GM21576 (cell line): ENCODE measurements around the gene ALLC.
"Not testable (repeated sequence)": the region's sequence is repeated elsewhere in the genome, so short reads cannot be mapped to it uniquely, and the experiment has no call there.

Experiments used
- ATAC-seq: cut with Tn5 transposase; IDR thresholded peaks from one replicate; pipeline ENCODE4 v1.9.1; 2021; ENCODE audit warnings: mild to moderate bottlenecking, moderate library complexity; ENCODE audit not compliant: unreplicated experiment

The ALLC gene

DNA sequence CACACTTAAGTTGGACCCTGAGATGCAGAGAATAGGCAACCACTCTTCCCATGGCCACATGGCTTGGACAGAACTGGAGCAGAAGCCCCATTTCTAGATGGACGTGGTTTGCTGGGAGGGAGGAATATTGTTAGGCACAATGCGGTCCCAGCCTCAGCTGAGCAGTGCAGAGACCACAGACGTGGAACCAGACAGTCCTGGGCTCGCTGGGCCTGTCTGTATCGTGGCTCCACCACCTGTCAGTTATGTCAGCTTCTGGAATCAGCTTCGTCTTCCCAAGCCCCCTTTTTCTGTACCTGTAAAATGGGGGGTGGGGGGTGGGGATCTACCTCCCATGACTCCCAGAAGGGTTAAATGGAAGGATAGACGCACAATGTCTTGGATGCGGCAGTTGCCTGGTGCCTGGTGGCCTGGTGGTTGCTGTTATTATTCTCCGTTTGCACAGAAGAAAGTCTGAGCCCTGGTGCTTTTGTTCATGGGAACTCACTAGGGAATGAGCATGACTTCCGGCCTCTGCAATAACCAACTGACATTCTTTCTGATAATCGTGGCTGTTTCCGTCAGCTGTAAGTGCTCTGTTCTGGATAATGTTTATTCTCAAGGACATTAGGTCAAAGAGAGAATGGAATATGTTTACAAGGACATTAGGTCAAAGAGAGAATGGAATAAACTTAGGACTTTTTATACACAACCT lies 31.7 kb upstream of the ALLC start:
- ATAC-seq: no peak

DNA sequence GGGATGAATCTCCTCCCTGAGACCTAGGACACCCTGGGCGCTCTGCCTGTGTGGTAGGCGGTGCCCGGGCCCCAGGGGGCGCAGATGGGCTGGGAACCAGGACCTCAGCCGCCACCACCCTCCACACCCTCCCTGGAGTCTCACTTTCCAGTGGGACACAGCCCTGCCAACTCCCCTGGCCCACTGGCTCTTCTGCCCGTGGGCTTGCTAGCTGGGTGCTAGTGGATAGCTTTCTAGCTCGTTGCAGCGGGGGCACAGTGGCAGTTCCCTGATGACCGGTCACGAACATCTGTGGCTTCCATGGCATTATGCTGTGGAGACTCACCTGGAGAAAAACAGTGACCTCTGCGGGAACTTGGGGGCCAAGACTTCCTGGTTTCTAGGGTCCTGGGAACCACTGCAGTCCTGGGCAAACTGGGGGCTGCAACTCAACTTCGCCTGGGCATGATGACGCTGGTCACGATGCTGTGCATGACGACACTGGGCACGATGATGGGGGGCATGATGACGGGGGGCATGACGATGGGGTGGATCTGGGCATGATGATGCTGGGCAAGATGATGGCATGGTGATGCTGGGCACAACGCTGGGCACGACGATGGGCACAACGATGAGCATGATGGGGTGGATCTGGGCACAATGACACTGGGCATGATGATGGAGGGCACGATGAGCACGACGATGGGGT lies 31.0 kb upstream of the ALLC start:
- no peak for ATAC-seq

DNA sequence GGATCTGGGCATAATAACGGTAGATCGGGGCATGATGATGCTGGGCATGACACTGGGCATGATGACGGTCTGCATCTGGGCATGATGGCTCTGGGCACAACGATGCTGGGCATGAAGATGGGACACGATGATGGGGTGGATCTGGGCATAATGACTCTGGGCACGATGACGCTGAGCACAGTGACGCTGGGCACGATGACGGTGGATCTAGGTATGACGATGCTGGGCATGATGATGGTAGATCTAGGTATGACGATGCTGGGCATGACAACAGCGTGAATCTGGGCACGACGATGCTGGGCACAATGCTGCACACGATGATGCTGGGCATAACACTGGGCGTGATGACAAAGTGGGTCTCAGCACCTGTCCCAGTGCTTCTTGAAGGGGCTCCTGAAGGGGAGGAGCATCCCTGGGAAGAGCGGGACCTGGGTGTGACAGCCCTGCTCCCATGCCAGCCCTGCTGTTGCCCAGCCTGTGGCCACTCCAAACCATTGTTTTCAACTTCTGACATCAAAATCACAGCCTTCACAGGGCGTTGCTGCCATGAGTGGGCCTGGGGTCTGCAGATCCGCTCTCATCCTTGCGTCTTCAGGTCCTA lies 30.4 kb upstream of the ALLC start:
- no peak for ATAC-seq

DNA sequence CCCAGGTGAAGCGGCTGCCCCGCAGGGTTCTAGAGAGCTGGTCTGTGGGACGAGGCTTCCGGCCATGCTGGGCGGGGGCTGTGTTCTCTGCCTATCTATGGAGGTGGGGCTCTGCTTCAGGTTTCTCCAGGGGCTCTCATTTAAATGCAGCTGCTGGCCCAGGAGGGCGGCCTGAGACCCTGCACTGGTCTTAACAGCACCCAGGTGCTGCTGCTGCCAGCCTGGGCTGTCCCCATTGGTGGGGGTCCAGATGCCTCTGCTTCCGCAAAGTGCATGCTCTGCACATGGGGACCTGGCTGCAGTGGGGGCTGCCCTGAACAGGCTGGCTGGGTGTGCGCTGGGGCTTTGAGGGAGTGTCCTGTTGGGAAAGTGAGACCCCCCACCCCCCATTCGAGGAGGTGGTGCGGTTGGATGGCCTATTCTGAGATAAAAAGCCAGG lies 29.7 kb upstream of the ALLC start:
- ATAC-seq: no peak

DNA sequence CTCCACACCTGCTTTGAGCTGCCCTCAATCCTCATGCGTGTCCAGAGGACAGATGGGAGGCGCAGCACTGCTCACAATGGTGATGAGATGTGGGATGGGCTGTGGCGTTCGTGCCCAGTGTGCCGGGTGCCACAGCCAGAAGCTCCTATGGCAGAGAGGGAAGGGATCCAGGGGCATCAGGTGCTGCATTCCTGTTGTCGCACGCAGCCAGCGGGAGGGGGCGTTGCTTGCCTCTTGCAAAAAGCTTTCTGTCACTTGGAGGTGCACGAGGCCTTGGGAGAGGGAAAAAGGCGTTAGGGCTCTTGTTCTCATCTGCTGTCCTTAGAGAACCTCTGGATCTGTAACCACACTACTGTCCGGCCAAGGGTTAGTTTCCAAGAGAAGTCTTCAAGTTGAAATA lies 29.2 kb upstream of the ALLC start:
- no peak for ATAC-seq

DNA sequence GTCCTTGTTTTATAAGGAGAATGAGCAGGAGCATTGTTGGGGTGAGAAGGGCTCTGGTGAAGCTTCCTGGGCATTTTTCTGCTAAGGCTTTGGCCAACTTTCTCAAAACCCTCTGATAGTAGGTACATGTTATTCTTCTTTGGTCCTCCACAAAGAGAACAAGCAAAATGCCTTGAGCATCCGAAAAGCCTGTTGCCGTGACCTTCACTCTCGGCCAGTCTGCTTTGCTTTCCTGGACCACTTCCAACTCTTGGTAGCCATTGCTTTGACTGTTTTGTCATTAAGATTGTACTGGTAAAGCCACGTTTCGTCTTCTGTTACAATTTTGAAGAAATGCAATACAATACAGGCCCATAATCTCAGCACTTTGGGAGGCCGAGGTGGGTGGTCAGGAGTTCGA lies 27.4 kb upstream of the ALLC start:
- no peak for ATAC-seq

DNA sequence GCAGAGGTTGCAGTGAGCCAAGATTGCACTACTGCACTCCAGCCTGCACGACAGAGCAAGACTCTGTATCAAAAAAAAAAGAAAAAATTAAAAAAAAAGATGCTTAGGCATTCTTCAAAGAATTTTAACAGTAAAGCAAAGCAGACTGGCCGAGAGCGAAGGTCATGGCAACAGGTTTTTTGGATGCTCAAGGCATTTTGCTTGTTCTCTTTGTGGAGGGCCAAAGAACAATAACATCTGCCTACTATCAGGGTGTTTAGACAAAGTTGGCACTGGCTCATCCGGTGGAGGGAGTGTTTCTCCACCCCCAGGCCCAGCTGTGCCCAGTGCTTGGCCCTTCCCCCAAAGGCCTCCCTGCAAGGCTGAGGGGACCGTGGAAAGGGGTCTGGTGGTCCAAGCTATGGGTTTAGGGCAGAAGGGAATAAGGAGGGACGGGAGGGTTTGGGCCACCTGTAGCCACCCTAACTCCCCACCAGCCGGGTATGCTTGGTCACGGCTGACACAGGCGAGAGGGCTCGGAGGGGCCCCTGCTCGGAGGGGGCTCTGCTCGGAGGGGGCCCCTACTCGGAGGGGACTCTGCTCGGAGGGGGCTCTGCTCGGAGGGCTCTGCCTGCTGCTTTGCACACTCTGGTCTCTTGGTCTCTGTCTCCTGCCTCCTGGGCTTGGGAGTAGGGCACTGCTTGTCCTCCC lies 26.7 kb upstream of the ALLC start:
- ATAC-seq: no peak

DNA sequence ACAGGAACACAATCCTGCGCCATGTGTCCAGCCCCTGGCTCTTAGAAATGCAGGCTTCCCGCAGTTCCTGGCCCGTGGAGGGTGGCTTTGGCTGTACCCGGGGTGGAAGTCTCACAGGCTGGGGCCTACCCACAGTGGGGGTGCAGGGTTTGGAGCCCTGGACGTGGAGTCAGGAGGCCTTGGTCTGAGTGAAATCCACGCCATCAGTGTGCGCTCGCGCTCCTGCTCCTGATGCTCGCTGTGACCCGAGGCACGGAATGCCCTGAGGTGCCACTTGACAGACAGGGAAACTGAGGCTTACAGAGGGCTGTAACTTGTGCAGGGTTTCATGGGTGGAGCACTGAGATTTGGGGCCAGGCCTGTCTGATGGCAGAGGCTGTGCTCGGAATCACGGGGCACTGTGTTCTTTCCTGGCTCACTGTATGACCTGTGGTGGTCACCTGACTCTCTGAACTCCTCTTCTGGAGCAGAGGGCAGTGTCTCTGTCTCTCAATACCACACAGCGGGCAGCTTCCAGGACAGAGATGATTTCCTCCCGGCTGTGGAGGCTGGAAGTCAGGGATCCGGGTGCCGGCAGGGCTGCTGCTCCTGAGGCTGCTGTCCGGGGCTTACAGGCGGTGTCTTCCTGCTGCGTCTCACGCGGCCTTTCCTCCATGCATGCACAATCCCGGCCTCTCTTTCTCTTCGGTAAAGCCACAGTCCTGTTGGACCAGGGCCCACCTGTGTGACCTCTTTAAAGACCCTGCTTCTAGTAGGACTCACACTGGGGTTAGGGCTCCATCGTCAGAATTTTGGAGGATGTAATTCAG lies 25.9 kb upstream of the ALLC start:
- ATAC-seq: no peak

DNA sequence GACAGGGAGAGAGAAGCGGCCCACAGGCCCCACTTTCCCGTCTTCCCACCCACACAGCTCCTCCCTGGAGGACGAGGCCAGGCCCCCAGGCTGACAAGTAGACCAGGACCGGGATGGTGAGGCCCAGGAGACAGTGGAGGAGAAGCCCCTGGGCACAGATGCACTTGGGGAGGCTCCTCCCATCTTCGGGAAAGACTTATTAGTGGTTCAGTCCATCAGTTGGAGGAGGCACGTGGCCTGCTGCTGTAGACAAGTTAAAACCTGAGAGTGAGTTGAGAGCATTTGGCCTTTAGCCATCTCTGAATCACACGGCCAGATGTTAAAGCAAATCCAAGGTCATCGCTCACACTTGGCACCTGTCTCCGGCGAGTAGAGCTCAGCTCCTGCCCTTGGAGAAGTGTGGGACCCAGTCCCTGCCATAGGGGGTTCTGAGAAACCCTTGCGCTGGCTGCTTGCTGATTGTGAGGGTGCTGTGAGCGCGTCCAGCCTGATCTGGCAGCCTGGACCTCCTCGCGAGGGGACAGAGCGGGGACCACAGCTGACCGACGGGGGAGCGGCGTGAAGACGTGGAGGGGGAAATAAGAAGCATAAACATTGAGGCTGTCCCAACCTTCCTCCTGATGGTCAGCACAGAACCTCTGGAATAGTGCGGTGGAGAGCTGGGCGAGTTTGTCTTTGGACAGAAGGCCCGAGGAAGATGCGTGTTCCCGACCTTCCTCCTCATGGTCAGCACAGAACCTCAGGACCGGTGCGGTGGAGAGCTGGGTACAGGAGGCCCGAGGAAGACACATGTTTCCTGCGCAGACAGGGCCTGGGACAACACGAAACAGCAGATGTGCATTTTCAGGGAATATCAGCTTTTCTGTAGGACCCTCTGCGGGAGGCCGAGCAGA lies 24.7 kb upstream of the ALLC start:
- no peak for ATAC-seq

DNA sequence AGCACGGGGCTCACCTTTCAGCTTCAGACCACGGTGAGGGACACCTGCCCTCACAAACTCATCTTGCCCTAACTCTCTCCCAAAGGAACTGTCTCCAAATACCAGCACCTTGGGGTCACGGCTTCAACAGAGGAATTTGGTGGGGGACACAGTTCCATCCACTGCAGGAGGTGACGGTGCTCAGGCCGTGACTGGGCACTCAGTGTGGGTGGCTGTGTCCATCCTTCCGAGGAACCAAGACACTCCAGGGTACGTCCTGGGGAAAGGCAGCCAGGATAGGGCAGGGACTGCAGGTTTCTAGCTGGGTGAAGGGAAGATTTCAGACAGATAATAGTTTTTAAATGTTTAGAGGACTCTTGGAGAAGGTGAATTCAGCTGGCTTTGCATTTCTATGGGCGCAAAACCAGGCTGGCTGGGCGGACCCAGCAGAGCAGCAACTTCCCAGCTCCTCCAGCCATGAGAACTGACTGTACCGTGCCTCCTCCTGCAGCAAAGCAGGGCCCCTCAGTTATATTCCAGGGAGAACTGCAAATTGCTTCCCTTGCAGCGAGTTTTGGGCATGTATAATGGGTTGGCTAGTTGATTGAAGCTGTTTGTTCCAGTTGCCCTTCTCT lies 23.9 kb upstream of the ALLC start:
- no peak for ATAC-seq

DNA sequence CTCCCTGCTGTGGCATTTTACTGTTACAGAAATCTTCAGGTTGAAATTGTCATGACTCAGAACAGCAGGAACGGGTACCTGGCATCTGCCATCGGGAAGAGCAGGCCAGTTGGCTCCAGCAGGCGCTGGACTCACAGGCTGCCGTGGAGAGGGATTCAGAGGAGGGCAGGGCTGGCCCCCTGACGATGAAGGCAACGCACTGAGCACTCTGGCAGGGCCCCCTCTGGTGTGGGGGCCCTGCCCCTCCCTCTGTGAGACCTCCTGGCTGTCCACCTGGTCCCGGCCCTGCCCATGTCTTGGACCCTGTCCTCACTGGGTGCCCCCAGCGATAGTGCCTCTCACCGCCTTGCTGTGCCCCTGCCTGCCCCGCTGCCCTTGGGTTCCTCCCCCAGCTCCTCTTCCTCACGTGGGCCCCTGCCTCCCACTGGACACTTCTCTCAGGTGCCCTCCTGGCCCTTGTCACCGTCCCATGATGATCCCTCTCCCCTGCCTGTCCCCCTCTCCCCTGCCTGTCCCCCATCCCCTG lies 23.3 kb upstream of the ALLC start:
- no peak for ATAC-seq

DNA sequence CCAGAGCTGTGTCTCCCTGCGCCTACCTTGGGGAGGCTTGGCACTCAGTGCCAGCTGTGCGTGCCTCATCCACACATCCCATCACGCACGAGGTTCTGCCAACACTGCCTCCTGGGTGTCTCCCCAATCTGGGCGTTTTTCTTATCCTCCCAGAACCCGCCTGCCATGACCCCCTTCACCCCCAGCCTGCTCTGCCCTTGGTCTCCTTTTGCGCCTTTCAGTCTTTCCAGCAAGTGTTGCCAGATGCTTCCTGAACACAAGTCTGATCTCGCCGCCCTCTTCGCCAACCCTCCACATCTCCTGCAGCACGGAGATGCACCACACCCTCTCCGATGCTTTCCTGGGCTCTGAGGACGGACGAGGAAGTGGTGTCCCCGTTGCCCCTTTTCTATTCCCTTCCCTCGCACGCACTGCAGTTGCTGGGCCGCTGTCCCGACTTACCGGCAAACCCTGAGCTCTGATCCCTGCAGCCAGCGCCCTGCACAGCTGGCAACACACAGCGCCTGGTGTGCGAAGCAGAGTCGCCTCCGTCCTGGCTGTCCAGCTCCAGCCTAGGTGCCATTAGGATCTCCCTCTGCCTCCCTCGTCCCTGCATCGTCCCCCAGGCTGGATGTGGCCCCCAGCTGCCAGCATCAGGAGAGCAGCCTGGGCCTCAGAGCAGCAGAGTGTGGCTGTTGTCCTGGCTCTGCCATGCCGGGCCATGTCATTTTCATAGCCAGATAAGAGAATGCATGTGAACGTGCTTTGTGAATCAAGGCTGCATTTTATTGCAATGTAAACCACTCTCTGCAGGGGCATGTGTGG lies 22.6 kb upstream of the ALLC start:
- no peak for ATAC-seq

DNA sequence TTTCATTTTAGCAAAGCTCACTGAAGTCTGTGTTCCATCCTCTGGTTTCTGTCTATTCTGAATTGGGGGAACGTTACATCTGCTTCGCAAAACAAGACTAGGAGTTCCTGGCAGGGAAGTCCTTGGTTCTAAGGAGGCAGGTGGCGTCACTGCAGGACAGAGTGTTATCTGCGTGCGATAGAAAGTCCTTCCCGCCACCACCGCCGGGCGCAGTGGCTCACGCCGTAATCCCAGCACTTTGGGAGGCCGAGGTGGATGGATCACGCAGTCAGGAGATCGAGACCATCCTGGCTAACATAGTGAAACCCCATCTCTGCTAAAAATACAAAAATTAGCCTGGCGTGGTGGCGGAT lies 22.0 kb upstream of the ALLC start:
- not testable (repeated sequence) for ATAC-seq

DNA sequence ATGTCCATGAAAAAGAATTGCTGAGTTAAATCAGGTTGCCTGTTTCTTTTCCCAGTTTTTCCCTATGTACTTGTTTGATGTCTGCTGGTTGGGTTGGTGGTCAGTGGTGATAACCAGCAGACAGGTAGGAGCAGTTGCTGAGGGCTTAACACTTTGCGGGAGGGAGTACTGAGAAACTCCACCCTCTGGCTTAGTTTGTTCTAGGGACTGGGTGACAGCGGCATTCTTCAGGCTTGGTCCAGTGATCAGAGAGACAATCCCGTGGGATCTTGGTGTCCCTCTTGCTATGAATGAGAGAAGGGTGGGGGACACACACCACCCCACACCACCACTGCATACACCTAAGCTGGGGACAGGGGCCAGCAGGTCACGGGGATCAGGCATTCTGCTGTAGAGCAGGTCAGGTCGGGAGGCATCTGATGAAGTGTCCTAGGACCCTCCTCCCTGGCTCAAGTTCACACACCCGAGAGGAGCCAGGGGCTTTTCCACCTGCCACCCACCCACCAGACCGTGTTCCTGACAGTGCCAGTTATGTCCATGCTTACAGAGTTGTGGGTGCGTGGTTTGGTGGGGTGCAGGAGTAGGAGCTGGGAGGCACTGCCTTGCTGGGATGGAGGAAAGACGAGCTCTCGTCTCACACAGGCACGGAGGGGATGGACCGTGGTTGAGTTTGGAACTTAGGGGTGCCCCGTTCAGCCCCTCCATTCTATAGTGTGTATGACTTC lies 21.3 kb upstream of the ALLC start:
- ATAC-seq: no peak

DNA sequence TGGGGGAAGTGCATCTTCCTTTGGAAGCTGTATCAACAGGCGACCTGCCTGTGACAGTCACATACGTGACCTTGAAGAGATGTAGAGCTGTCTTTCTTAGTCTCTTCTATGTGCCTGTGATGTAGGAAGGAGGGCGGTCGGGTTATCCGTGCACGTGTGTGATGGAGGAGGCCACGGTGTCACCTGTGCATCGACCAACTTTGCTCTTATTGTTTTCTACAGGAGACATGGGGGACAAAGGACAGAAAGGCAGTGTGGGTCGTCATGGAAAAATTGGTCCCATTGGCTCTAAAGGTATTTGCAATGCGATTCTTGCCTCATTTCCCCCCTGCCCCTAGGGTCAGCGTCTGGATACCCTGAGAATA lies 20.7 kb upstream of the ALLC start:
- ATAC-seq: no peak

DNA sequence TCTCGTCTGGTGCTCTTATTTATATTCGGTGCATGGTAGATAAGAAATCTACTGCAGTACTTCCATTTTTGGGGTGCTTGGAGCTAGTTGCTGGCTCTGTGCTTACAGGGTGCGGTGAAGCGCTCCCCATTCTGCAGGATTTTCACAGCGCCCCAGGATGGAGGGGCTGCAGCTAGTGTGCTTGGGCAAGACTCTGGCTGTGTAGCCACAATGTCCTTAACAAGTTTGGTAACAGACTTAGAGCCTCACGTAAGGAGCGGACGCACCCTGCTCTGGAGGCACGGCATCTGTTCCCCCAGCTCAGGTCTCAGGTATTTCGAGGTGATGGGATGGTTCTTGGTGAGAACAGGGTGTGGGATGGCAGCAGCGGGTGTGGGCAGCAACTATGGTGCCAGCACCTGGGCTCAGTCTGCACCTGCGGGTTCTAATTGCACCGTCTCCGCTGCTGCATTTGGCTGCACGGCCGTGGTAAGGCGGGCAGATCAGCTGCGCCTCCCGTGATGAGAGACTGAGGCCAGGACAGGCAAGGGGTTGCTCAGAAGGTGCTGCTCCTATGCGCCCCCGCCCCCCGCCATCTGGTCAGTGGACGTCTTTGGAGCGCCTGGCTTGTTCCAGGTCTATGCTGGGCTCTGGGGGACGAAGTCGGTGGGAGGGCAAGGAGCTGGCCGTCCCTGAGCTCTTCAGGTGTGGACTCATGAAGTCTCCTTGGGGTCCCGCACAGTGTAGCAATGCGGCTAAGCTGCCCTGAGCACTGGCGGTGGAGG lies 20.1 kb upstream of the ALLC start:
- no peak for ATAC-seq

DNA sequence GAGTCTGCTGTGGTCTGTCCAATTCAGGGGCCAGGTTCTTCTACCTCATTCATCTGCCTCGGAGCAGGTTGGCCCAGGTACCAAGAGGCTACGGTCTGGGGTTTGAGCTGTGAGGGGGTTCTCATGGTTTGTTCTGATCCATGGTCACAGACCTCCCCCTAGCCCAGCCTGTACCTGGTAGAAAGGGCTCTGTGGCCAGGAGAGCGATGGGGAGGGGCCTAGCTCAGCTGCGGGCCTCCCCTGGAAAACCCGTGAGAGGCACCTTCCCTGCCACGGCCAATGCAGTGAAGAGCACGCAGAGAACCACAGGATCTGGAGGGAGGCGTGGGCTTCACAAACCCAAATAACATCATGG lies 19.6 kb upstream of the ALLC start:
- no peak for ATAC-seq
